ENCODE data around the gene GFOD1. TPM values are rescaled to one million over a fixed set of nuclear protein-coding genes. Genes with fewer than 3 reads are reported as not detected.

GFOD1 gene
- total and polyA plus RNA-seq, 10 of the 15 experiments (the other 5 are each of a cell fraction or from before 2014, with no cell fraction given): 6.5 to 41.4 (median 16.0) TPM

DNA sequence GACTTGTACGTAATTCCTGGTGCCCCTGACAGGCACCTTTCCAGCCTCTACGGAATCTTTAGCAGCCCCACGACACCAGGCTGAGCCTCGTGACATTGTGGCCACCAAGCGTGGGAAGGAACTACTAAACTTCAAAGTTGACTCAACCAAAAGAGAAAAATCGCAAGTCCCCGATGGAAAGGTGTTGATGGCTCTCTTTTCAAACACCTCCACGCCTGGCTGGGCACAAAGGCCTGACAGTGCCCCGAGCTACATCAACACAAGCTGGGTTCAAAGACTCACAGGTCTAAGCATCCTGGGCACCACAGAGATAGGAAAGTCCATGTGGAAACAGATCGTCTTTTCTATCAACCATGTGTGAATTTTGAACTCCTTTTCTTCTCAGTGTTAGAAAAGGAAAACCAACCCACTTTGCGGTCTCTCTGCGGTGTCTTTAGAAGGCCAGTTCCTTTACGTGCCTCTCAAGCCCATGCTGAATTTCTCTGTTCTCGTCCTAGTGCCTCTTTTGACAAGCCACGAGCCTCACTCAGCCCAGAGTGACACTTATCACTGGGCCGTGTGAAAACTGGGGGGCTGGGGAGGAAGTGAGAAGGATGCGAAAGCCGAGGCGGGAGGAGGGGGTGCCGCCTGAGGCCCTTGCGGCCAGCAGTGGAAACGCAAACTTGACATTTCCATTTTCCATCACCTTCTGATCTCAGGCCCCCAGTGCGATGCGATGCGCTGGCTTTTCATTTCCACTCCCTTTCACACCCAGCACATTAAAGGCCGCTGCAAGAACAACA is 59.4 kb downstream of the GFOD1 start (continued):
- TF ChIP-seq, protein P1, sequence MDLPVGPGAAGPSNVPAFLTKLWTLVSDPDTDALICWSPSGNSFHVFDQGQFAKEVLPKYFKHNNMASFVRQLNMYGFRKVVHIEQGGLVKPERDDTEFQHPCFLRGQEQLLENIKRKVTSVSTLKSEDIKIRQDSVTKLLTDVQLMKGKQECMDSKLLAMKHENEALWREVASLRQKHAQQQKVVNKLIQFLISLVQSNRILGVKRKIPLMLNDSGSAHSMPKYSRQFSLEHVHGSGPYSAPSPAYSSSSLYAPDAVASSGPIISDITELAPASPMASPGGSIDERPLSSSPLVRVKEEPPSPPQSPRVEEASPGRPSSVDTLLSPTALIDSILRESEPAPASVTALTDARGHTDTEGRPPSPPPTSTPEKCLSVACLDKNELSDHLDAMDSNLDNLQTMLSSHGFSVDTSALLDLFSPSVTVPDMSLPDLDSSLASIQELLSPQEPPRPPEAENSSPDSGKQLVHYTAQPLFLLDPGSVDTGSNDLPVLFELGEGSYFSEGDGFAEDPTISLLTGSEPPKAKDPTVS (IDR thresholded peaks at IDR 0.05; ENCODE audit: low read depth, low read length): 0 out of 2 replicates have a peak, but pooled peaks have one; percentile 7
- TF ChIP-seq SREBF2 (IDR thresholded peaks at IDR 0.05; ENCODE audit: low read length) (no peak; the same call in 1 of the 2 replicates), MTA3 (IDR thresholded peaks at IDR 0.05; ENCODE audit: borderline replicate concordance, low read length) (peak; percentile 91; the same call in 1 of the 2 replicates), TBL1XR1 (IDR thresholded peaks at IDR 0.05; ENCODE audit: low read depth, low read length) (peak; percentile 85), RCOR1 (conservative IDR thresholded peaks at IDR 0.05; ENCODE audit: low read depth, low read length) (peak; percentile 54; the same call in 1 of the 2 replicates), ZNF384 (IDR thresholded peaks at IDR 0.05; ENCODE audit: borderline replicate concordance, low read depth, low read length) (no peak), JUNB (IDR thresholded peaks at IDR 0.05) (peak; percentile 59), SIN3A (IDR thresholded peaks at IDR 0.05; ENCODE audit: low read depth, low read length) (no peak; the same call in none of the 2 replicates), IRF4 (IDR thresholded peaks at IDR 0.05; ENCODE audit: low read depth, low read length) (peak; percentile 76), SMAD1 (IDR thresholded peaks at IDR 0.05; ENCODE audit: low read depth, partially characterized antibody) (peak; percentile 86), POLR2AphosphoS5 (IDR thresholded peaks at IDR 0.05; ENCODE audit: low read length) (0 out of 2 replicates have a peak, but pooled peaks have one; percentile 39), RAD51 (IDR thresholded peaks at IDR 0.05) (peak; percentile 85), MTA2 (IDR thresholded peaks at IDR 0.05; ENCODE audit: low read depth) (peak; percentile 95), ETV6 (conservative IDR thresholded peaks at IDR 0.05 in 1 of 2, IDR thresholded peaks at IDR 0.05 in 1 of 2; ENCODE audit: borderline replicate concordance in 1 of 2, low read depth in 1 of 2) (peak in 1 of 2 experiments; percentile 97; a peak in 2 of 4 replicates), SUPT20H (IDR thresholded peaks at IDR 0.05; ENCODE audit: borderline replicate concordance, control insufficient read depth, low read depth, low read length) (no peak), NFIC (IDR thresholded peaks at IDR 0.05; ENCODE audit: low read depth, low read length) (peak; percentile 96)
- TF ChIP-seq, protein P2, sequence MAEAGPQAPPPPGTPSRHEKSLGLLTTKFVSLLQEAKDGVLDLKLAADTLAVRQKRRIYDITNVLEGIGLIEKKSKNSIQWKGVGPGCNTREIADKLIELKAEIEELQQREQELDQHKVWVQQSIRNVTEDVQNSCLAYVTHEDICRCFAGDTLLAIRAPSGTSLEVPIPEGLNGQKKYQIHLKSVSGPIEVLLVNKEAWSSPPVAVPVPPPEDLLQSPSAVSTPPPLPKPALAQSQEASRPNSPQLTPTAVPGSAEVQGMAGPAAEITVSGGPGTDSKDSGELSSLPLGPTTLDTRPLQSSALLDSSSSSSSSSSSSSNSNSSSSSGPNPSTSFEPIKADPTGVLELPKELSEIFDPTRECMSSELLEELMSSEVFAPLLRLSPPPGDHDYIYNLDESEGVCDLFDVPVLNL (IDR thresholded peaks at IDR 0.05; ENCODE audit: low read depth, low read length): no peak
- TF ChIP-seq, protein P3, sequence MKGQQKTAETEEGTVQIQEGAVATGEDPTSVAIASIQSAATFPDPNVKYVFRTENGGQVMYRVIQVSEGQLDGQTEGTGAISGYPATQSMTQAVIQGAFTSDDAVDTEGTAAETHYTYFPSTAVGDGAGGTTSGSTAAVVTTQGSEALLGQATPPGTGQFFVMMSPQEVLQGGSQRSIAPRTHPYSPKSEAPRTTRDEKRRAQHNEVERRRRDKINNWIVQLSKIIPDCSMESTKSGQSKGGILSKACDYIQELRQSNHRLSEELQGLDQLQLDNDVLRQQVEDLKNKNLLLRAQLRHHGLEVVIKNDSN (IDR thresholded peaks at IDR 0.05; ENCODE audit: borderline replicate concordance, extremely low read length, insufficient read depth, low read depth, low read length): no peak
- TF ChIP-seq, protein P4, sequence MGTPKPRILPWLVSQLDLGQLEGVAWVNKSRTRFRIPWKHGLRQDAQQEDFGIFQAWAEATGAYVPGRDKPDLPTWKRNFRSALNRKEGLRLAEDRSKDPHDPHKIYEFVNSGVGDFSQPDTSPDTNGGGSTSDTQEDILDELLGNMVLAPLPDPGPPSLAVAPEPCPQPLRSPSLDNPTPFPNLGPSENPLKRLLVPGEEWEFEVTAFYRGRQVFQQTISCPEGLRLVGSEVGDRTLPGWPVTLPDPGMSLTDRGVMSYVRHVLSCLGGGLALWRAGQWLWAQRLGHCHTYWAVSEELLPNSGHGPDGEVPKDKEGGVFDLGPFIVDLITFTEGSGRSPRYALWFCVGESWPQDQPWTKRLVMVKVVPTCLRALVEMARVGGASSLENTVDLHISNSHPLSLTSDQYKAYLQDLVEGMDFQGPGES (IDR thresholded peaks at IDR 0.05): no peak
- TF ChIP-seq, protein P5, sequence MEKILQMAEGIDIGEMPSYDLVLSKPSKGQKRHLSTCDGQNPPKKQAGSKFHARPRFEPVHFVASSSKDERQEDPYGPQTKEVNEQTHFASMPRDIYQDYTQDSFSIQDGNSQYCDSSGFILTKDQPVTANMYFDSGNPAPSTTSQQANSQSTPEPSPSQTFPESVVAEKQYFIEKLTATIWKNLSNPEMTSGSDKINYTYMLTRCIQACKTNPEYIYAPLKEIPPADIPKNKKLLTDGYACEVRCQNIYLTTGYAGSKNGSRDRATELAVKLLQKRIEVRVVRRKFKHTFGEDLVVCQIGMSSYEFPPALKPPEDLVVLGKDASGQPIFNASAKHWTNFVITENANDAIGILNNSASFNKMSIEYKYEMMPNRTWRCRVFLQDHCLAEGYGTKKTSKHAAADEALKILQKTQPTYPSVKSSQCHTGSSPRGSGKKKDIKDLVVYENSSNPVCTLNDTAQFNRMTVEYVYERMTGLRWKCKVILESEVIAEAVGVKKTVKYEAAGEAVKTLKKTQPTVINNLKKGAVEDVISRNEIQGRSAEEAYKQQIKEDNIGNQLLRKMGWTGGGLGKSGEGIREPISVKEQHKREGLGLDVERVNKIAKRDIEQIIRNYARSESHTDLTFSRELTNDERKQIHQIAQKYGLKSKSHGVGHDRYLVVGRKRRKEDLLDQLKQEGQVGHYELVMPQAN (conservative IDR thresholded peaks at IDR 0.05): 0 out of 2 replicates have a peak, but pooled peaks have one; percentile 32

All from GM12878 (cell line).